GM19463 (cell line): ENCODE data around the gene HSPA9.

ENCODE experiments used
- ATAC-seq: cut with Tn5 transposase; IDR thresholded peaks from one replicate; pipeline ENCODE4 v1.9.1; 2021; ENCODE audit warnings: mild to moderate bottlenecking, moderate library complexity; ENCODE audit not compliant: unreplicated experiment

HSPA9 gene

GRCh38 chr5:138575194-138576015 lies at the start of gene HSPA9:
Gene HSPA9 (minus strand): TSS chr5:138575401. CDS start chr5:138575318, 83 bp downstream.
- ATAC-seq, result peak; percentile 86

DNA sequence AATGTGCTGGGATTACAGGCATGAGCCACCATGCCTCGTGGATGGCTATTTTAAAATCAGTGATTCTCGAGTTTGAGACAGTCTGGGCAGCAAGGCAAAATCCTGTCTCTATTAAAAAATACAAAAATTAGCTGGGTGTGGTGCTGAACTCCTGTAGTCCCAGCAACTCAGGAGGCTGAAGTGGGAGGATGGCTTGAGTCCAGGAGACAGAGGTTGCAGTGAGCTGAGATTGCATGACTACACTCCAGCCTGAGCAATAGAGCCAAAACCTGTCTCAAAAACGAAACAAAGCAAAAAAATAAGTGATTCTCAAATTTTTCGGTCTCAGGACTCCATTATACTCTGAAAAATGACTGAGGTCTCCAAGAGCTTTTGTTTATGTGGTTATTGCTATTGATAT lies 47.9 kb upstream of the HSPA9 start:
- no peak for ATAC-seq

- no peak for ATAC-seq
Observed at GRCh38 chr5:138622051-138622450, 46.9 kb upstream of the HSPA9 start.

GRCh38 chr5:138620663-138621224 lies 45.5 kb upstream of the HSPA9 start:
- no peak for ATAC-seq

DNA sequence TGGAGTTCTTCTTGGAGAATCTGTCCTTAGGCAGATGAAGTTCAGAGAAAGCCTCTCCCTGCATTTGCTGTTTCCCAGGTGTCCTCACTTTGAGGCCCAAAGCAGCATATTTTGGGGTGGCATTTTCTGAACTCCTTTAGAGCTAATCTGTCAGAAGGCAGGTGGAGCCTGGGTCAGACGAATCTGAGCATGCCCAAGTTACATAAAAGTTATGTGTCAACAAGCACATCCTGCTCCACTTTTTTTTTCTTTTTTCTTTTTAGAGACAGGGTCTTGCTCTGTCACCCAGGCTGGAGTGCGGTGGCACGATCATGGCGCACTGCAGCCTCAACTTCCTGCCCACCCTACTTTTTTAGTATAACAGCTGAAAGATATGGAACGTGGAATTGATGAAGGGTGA lies 41.3 kb upstream of the HSPA9 start:
- no peak for ATAC-seq

DNA sequence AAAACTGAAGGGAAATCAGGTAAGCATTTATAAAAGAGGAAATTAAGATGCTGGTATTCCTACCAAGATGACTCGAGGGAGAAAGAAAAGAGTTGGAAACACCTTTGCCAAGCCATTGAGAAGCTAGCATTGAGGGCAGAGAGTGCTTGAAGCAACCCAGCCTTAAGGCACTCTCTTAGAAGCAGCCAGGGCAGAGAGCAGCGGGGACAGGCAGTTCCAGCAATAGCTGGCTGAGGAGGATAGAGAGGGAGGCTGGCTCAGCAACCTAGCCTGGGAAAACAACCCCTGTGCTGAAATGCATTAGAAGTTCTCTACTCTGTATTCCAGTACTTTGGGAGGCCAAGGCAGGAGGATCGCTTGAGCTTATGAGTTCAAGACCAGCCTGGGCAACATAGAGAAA lies 40.3 kb upstream of the HSPA9 start:
- ATAC-seq, result no peak

DNA sequence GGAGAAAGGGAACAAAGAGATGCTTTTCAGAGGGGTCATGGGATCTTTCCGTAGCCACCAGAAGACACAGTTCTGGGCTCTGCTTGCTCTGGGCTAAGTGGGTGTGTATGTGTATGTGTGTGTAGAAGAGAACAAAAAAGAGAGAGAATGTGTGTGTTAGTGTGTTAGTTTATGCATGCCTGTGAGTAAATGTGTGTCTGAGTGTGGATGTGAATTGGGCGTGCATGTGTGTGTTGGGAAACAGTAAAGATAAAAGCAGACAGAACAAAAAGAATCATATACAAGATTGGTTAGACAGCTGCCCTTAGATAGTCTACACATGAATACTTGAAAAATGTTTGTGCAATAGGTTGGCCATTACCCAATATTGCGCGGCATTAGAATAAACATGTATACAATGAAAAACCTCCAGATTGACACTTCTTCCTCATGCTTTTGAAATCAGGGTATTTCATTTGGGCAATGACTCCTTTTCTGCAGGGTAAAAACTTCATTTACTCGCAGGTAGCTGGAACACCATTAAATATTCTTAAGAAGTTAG lies 36.5 kb upstream of the HSPA9 start:
- ATAC-seq, result no peak

DNA sequence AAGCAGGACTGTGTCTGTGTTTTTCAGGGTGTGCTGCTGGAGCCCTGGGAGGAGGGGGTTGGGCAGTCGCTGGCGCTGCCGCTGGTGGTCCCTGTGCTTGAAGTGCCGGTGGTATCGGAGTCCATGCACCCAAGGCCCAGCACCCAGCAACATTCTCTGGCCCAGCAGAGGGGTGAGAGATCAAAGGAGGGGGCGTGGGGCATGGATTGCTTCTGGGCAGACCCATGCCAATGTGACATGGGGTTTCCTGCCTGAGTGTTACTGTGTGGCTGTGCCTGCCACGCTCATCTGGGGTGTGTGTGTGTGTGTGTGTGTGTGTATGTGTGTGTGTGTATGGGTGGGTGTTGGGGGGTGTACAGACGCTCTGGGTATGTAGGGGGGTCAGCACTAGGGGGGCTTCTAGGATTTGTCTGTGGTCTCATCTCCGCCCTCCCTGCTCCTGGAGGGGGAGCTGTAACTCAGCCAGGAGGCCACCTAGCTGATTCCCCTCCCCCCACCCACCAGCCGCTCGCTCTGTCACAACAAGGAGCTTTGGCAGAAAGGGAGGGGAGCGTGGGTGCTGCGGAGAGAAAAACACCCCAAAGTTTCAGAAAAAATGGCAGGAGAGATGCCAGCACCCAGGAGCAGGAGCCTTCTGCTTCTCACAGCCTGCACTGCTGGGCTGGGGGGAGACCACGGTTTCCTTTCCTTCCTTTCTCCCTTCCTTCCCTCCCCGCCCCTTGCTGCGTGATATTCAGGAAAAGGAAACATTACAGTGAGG lies 35.9 kb upstream of the HSPA9 start:
- ATAC-seq, result no peak

DNA sequence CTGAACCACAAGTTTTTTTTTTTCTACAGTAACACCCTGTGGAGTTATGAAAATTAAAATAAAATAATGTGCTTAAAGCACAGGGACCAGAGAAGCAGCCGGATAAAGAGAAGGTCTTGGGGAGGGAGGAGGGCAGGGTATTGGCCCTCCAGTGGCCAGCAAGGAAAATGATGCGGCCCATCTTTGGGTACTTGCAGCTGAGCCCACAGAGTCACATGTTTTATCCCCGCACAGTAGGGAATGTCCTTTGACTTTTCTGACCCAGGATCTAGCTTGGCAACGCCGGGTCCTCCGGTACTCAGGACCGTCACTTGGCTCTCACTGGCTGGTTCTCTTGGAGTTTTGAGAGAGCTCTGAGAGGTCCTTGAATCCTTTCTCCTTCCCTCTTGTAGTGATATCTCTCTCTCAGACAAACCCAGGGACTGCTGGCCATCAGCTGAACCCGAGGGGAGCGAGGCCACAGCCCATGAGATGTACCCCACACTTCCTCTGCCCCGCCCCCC lies 35.3 kb upstream of the HSPA9 start:
- ATAC-seq, result no peak

- ATAC-seq, result no peak
Observed at GRCh38 chr5:138606378-138607064, 31.3 kb upstream of the HSPA9 start.

GRCh38 chr5:138605254-138605972 lies 30.2 kb upstream of the HSPA9 start:
- ATAC-seq, result peak; percentile 73

DNA sequence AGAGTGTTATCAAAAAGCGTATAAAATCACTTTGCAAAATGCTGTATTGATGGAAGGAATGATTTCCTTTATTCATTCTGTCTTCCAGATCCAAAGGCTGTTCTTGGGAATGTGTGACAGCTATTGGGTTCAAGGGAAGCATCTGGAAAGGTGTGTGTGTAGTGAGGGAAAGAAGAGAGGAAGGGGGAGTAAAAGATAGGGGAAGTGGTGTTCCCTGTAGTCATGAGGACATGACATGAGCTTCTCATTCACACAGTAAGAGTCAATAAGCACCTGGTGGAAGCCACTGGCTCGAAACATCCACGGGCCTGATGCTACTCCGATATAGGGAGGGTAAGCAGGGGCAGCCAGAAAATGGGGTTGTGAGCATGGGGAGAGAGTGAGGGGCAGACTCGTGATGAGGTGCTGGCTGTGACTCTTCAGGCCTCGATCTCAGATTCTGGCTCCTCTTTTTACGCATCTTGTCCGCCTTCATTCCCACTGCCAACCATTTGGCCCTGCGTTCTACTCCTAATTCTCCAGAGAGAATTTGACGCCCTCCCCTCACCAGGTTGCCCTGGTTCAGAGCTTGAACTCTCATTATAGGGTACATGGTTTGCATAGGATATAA lies 29.1 kb upstream of the HSPA9 start:
- no peak for ATAC-seq

GRCh38 chr5:138603249-138603920 lies 28.2 kb upstream of the HSPA9 start:
- peak; percentile 50 for ATAC-seq

- no peak for ATAC-seq
Observed at GRCh38 chr5:138602371-138603000, 27.3 kb upstream of the HSPA9 start.

DNA sequence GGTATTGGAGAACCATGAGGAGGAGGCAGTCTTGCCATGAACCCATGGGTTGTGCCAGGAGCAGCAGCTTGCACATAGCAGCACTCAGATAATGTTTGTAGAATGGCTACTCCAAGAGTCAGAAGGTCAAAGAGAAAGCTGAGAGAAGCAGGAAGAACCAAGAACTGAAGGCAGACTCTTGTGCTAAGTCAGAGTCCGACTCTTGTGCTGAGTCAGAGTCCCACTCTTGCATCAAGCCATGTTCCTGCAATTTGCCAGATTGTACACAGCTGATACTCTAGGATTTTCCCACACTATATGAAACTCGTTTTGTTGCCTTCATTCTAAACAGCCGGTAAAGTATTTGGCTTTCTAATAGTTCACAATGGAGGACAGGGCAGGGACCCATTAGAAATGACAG lies 26.2 kb upstream of the HSPA9 start:
- ATAC-seq, result no peak

DNA sequence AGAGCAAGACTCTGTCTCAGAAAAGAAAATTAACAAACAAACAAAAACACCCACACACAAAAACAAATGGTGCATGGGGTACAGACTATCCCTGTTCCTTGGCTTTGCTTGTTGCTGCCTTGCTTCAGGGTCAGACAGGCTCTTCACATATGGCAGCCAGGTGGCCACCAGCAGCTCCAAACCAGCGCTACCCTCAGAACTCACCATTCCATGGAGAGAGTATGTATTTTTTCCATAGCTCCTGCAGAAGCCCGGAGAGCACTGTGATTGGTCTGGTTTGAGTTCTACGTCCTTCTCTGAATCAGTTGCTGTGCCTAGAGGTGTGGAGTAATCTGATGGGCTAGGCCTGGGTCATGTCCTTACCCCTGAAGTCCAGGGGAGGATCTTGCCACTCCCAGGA lies 25.2 kb upstream of the HSPA9 start:
- ATAC-seq, result no peak

DNA sequence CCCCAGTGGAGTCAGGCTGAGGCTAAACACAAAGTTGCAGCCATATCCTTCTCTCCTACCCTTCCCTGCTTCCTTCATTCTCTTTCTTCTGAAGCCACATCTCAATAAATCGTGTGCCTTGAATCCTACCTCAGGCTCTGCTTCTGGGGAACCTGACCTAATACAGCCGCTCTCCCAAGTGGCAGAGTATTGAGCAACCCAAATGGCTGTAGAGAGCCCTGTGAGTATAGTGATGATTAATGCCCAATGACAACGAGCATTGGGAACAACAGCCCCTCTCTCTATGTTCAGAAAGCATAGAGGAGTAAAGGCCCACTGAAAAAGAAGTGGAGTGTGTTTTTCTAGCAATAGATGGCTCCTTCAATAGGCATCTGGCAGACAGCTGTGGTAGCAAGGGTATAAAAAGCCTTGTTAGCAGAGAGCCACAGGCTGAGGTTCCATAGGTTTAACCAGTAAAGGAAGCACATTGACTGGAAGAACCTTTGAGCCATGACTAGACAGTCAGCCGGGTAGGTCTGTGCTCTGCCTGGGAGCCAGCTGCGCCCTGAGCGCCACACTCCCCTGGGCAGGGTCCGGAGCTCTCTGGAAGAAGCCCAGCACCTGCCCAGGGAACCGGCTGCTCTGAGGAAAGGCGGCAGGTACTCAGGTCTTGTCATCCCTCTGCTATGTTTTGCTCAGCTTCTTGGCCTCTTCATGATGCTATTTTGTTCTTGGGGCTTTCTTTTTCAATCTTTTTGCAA lies 22.6 kb upstream of the HSPA9 start:
- ATAC-seq, result no peak
